Ascending aorta (tissue), 2 donors: ENCODE results near the gene FURIN. TPM values are rescaled to one million over a fixed set of nuclear protein-coding genes. Genes with fewer than 3 reads are reported as not detected.

ENCODE experiments used
- DNase-seq, 2 donors: peaks; one replicate each; pipeline ENCODE4 v3.0.0-alpha.2; 2019; ENCODE audit warnings: low spot score in 2 of 2
- H3K27ac ChIP-seq, 2 donors: fragments of 200-600 bp; sonication (generic); one replicate each; pipeline ENCODE4 v1.5.1; 2016 to 2017; ENCODE audit warnings: mild to moderate bottlenecking in 1 of 2
- H3K27me3 ChIP-seq: fragments of 200-600 bp; sonication (generic); one replicate; pipeline ENCODE4 v1.5.1; 2017
- H3K36me3 ChIP-seq, 2 donors: fragments of 200-600 bp; sonication (generic); one replicate each; pipeline ENCODE4 v1.5.1; 2016
- H3K4me1 ChIP-seq, 2 donors: fragments of 200-600 bp; sonication (generic); one replicate each; pipeline ENCODE4 v1.5.1; 2016 to 2017; ENCODE audit warnings: mild to moderate bottlenecking in 1 of 2
- H3K4me3 ChIP-seq, 2 donors: fragments of 200-600 bp; sonication (generic); one replicate each; pipeline ENCODE4 v1.5.1; 2016 to 2017; ENCODE audit warnings: mild to moderate bottlenecking in 1 of 2
- H3K9me3 ChIP-seq, 2 donors: fragments of 200-600 bp; sonication (generic); one replicate each; pipeline ENCODE4 v1.5.1; 2016
- CTCF ChIP-seq, 3 experiments: fragments of 200-600 bp in 2 of 3; fragments of 450-650 bp in 1 of 3; sonication (generic) in 2 of 3; IDR thresholded peaks; one replicate each; pipeline ENCODE4 v1.5.1; 2016 to 2019; ENCODE audit warnings: antibody characterized with exemption in 3 of 3, mild to moderate bottlenecking in 1 of 3, moderate library complexity in 1 of 3
- intact Hi-C: fragments of 100-400 bp; cut with DNase I; formaldehyde crosslinking; loops from one replicate; pipeline ENCODE4 v1.15.1; 2023
- total RNA-seq: library from RNA; depleted of rRNA; stranded (reverse); fragments of >200 nt; gene quantifications from one replicate; pipeline ENCODE4 v1.1.0, GENCODE V29; 2016

Gene FURIN
- total RNA-seq, 1 donor from 2014 or later: 86.3 TPM

- Histone ChIP-seq H3K4me3 (peak overlapping the region; percentile 82 to 89), H3K27me3 (no peaks in the 10 kb centered on the region), H3K27ac (peak overlapping the region; percentile 82 to 96), H3K9me3 (no peaks in the 10 kb centered on the region), H3K4me1 (peaks cover 0 to 12% of the 10 kb centered on the region in 2 donors), H3K36me3 (peaks cover 14 to 15% of the 10 kb centered on the region in 2 donors)
- DNase-seq: no peak
- intact Hi-C loops: loop anchor here (1.0 kb wide), 2 partner anchors 31 to 93 kb away; partner anchors contain the start of genes HDDC3 and PRC1
- TF ChIP-seq CTCF (IDR thresholded peaks at IDR 0.05): no peak
These were observed 33.0 kb downstream of the FURIN start for GRCh38 chr15:90901175-90902039.

- Histone ChIP-seq H3K4me1 (peaks cover 0 to 12% of the 10 kb centered on the region in 2 donors), H3K4me3 (peak overlapping the region; percentile 82 to 89), H3K9me3 (no peaks in the 10 kb centered on the region), H3K27me3 (no peaks in the 10 kb centered on the region), H3K36me3 (peaks cover 21 to 24% of the 10 kb centered on the region in 2 donors), H3K27ac (peak overlapping the region; percentile 82 to 96)
- peak; percentile 72 to 86 (median 82) for TF ChIP-seq CTCF (IDR thresholded peaks at IDR 0.05)
- intact Hi-C loops: loop anchor here (1.0 kb wide), 2 partner anchors 30 to 92 kb away; partner anchors contain the start of genes HDDC3 and PRC1
- DNase-seq: peak in 1 of 2 donors; percentile 85
These were observed 33.9 kb downstream of the FURIN start for GRCh38 chr15:90902040-90902839.

GRCh38 chr15:90902840-90903732, 34.7 kb downstream of the FURIN start, which contains the start of gene MAN2A2:
Gene MAN2A2 (plus strand): TSS chr15:90903302. CDS start chr15:90904208, 906 bp downstream.
- no peaks in the 10 kb centered on the region for H3K27me3 ChIP-seq

GRCh38 chr15:90903733-90904536, 35.5 kb downstream of the FURIN start:
- H3K4me3 ChIP-seq: peak overlapping the region; percentile 82 to 89
- H3K9me3 ChIP-seq: no peaks in the 10 kb centered on the region
- peaks cover 28 to 36% of the 10 kb centered on the region in 2 donors for H3K36me3 ChIP-seq
- H3K4me1 ChIP-seq: peaks cover 0 to 12% of the 10 kb centered on the region in 2 donors
- H3K27ac ChIP-seq: peak overlapping the region; percentile 90 to 96
- no peaks in the 10 kb centered on the region for H3K27me3 ChIP-seq
- no peak for DNase-seq
- intact Hi-C loops: no loop called here
- no peak for TF ChIP-seq CTCF (IDR thresholded peaks at IDR 0.05)

More at GRCh38 chr15:90902840-90903732, 34.7 kb downstream of the FURIN start, which contains the start of gene MAN2A2:
- H3K4me3 ChIP-seq: peak within 1 kb of the TSS; percentile 82 to 89
- TF ChIP-seq CTCF (IDR thresholded peaks at IDR 0.05): no peak
- intact Hi-C loops: loop anchor here (1.0 kb wide), 2 partner anchors 29 to 91 kb away; partner anchors contain the start of genes HDDC3 and PRC1
- no peaks in the 10 kb centered on the region for H3K9me3 ChIP-seq
- DNase-seq: peak in 1 of 2 donors; percentile 81
- peaks cover 28 to 30% of the 10 kb centered on the region in 2 donors for H3K36me3 ChIP-seq
- H3K27ac ChIP-seq: peak within 1 kb of the TSS; percentile 90 to 96
- peaks cover 0 to 12% of the 10 kb centered on the region in 2 donors for H3K4me1 ChIP-seq
